Panc1 (cell line): ENCODE data around the gene ATXN1. TPM values are rescaled to one million over a fixed set of nuclear protein-coding genes. Genes with fewer than 3 reads are reported as not detected.

Experiments
- ATAC-seq: fragments of 200-7000 bp; cut with Tn5 transposase; 2 replicates; pipeline ENCODE4 v1.9.1; 2020; ENCODE audit warnings: mild to moderate bottlenecking, moderate library complexity
- BruUV-seq: library from RNA; stranded (reverse); fragments of 400-500 nt; replicated peaks from 2 replicates; lab custom pipeline; 2021; lab: Mats Ljungman, UMichigan
- CTCF ChIA-PET: fragments of 300-600 bp; sonication (Branson Sonifier 250); formaldehyde crosslinking; loops from one replicate; lab custom pipeline; 2022; ENCODE audit warnings: antibody characterized with exemption; lab: Charles Lee
- POLR2A ChIA-PET: fragments of 300-600 bp; sonication (Branson Sonifier 250); formaldehyde crosslinking; loops from one replicate; lab custom pipeline; 2022; ENCODE audit warnings: antibody characterized with exemption; lab: Charles Lee
- DNase-seq: peaks from one replicate; pipeline ENCODE4 v3.0.0-alpha.2; 2010; ENCODE audit warnings: low read depth, low spot score
- H3K27ac ChIP-seq: 2 replicates; pipeline ENCODE4 v1.5.1; 2011; ENCODE audit warnings: mild to moderate bottlenecking, low read length, inconsistent platforms
- H3K27me3 ChIP-seq: fragments of 200-500 bp; sonication (Bioruptor generic); 2 replicates; pipeline ENCODE4 v1.6.0; 2014; ENCODE audit warnings: low read length, inconsistent platforms; ENCODE audit not compliant: control insufficient read depth, insufficient read depth
- H3K36me3 ChIP-seq: fragments of 200-500 bp; sonication (Bioruptor generic); 2 replicates; pipeline ENCODE4 v1.5.1; 2014; ENCODE audit warnings: inconsistent platforms, mild to moderate bottlenecking, low read length, moderate library complexity; ENCODE audit not compliant: control insufficient read depth, insufficient read depth
- H3K4me1 ChIP-seq: 2 replicates; pipeline ENCODE4 v1.5.1; 2011; ENCODE audit warnings: inconsistent platforms, mild to moderate bottlenecking, low read length, moderate library complexity; ENCODE audit not compliant: control insufficient read depth, insufficient read depth
- H3K4me3 ChIP-seq, 2 experiments: 2 replicates each; pipeline ENCODE4 v1.5.1; 2011 to 2012; ENCODE audit warnings: low read depth in 2 of 2, low read length in 2 of 2, mild to moderate bottlenecking in 2 of 2, inconsistent platforms in 1 of 2, moderate library complexity in 1 of 2
- H3K9me3 ChIP-seq: fragments of 200-500 bp; sonication (Bioruptor generic); 2 replicates; pipeline ENCODE4 v1.5.1; 2014; ENCODE audit warnings: low read depth, mild to moderate bottlenecking, inconsistent platforms, low read length, moderate library complexity; ENCODE audit not compliant: control insufficient read depth, insufficient read depth
- POLR2AphosphoS5 ChIP-seq: IDR thresholded peaks from 2 replicates; pipeline ENCODE4 v1.6.1; 2012; ENCODE audit warnings: mild to moderate bottlenecking, low read depth, low read length, moderate library complexity
- SIN3A ChIP-seq: IDR thresholded peaks from 2 replicates; pipeline ENCODE4 v1.6.1; 2012; ENCODE audit warnings: low read depth, mild to moderate bottlenecking, low read length, moderate library complexity, borderline replicate concordance; ENCODE audit not compliant: insufficient read depth
- TCF7L2 ChIP-seq: IDR thresholded peaks from 2 replicates; pipeline ENCODE4 v1.6.1; 2011; ENCODE audit warnings: mild to moderate bottlenecking, low read depth, low read length, inconsistent platforms
- in situ Hi-C: cut with HindIII; loops from 2 replicates; pipeline ENCODE4 v1.10.0; 2016; ENCODE audit warnings: low sequenced_read_pairs, low pct_unique_long_range_greater_than_20kb
- intact Hi-C: fragments of 100-400 bp; cut with micrococcal nuclease; formaldehyde crosslinking; loops from one replicate; pipeline ENCODE4 v1.10.0; 2022; ENCODE audit not compliant: unreplicated experiment
- total RNA-seq: library from RNA; stranded (reverse); gene quantifications from one replicate; pipeline ENCODE4 v1.2.1, GENCODE V29; 2021; ENCODE audit not compliant: unreplicated experiment
- TF ChIP-seq, protein P1 (sequence below), 2 experiments: IDR thresholded peaks; 2 replicates each; pipeline ENCODE4 v1.6.1; 2011 to 2012; ENCODE audit warnings: low read depth in 2 of 2, control low read depth in 1 of 2, low read length in 1 of 2, mild to moderate bottlenecking in 1 of 2, moderate library complexity in 1 of 2; ENCODE audit not compliant: insufficient read depth in 1 of 2
- TF ChIP-seq, protein P2 (sequence below): fragments of 450-650 bp; IDR thresholded peaks from 2 replicates; pipeline ENCODE4 v1.5.1; 2017; ENCODE audit warnings: mild to moderate bottlenecking

The ATXN1 gene
- total RNA-seq, 1 experiment from 2014 or later, result 67.1 TPM

DNA sequence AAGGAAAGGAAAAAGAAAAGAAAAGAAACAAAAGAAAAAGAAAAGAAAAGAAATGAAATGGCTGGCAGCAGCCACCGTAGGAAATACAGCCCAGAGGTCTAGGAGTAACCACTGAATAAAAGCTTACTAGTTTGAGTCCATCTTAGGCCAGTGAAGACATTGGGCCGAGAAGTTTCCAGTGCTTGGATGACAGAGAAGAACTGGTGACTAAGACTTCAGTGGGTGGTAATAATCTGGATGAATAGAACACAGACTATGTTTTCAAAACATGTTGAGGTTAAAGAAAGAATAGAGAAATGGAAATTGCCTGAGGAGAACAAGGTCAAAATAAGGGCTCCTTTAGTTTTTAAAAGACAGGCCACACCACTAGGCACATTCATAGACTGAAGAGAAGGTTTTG, 198.8 kb downstream of the ATXN1 start:
- H3K27me3 ChIP-seq, result no peaks in the 10 kb centered on the region
- no peak overlapping the region for H3K4me3 ChIP-seq
- peaks cover 4% of the 10 kb centered on the region; the same call in 1 of the 2 replicates for H3K4me1 ChIP-seq
- no TSS peak for BruUV-seq
- DNase-seq (no peak), ATAC-seq (no peak)
- H3K9me3 ChIP-seq, result no peaks in the 10 kb centered on the region
- no peaks in the 10 kb centered on the region for H3K36me3 ChIP-seq
- in situ Hi-C loops, result no loop called here
- ChIA-PET CTCF (no interaction called here), POLR2A (no interaction called here)
- no peak overlapping the region for H3K27ac ChIP-seq
- intact Hi-C loops, result no loop called here
- TF ChIP-seq, protein P1, sequence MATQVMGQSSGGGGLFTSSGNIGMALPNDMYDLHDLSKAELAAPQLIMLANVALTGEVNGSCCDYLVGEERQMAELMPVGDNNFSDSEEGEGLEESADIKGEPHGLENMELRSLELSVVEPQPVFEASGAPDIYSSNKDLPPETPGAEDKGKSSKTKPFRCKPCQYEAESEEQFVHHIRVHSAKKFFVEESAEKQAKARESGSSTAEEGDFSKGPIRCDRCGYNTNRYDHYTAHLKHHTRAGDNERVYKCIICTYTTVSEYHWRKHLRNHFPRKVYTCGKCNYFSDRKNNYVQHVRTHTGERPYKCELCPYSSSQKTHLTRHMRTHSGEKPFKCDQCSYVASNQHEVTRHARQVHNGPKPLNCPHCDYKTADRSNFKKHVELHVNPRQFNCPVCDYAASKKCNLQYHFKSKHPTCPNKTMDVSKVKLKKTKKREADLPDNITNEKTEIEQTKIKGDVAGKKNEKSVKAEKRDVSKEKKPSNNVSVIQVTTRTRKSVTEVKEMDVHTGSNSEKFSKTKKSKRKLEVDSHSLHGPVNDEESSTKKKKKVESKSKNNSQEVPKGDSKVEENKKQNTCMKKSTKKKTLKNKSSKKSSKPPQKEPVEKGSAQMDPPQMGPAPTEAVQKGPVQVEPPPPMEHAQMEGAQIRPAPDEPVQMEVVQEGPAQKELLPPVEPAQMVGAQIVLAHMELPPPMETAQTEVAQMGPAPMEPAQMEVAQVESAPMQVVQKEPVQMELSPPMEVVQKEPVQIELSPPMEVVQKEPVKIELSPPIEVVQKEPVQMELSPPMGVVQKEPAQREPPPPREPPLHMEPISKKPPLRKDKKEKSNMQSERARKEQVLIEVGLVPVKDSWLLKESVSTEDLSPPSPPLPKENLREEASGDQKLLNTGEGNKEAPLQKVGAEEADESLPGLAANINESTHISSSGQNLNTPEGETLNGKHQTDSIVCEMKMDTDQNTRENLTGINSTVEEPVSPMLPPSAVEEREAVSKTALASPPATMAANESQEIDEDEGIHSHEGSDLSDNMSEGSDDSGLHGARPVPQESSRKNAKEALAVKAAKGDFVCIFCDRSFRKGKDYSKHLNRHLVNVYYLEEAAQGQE (IDR thresholded peaks at IDR 0.05; ENCODE audit: insufficient read depth in 1 of 2, low read depth in 2 of 2, low read length in 1 of 2), result no peak
- TF ChIP-seq TCF7L2, result no peak
- TF ChIP-seq POLR2AphosphoS5, result no peak
- no peak for TF ChIP-seq SIN3A
- TF ChIP-seq, protein P2, sequence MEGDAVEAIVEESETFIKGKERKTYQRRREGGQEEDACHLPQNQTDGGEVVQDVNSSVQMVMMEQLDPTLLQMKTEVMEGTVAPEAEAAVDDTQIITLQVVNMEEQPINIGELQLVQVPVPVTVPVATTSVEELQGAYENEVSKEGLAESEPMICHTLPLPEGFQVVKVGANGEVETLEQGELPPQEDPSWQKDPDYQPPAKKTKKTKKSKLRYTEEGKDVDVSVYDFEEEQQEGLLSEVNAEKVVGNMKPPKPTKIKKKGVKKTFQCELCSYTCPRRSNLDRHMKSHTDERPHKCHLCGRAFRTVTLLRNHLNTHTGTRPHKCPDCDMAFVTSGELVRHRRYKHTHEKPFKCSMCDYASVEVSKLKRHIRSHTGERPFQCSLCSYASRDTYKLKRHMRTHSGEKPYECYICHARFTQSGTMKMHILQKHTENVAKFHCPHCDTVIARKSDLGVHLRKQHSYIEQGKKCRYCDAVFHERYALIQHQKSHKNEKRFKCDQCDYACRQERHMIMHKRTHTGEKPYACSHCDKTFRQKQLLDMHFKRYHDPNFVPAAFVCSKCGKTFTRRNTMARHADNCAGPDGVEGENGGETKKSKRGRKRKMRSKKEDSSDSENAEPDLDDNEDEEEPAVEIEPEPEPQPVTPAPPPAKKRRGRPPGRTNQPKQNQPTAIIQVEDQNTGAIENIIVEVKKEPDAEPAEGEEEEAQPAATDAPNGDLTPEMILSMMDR, result no peak

DNA sequence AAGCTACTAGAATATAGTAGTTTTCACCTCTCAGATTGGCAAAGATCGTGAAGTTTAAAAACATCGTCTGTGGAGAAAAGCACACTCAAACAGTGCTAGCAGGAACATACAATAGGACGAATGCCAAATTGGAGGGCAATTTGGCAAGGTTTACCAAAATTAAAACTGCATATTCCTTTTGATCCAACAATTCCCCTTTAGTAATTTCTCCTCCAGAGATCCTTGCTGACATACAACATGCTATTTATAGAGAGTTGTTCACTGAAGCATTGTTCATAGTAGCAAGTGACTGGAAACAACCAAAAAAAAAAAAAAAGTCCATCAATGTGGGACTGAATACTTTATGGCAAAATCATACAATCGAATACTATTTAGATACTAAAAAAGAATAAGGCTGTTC, 202.2 kb downstream of the ATXN1 start:
- ChIA-PET POLR2A (interaction anchor here (0.6 kb wide), 1 partner anchor 31 kb away, joined by 4 read pairs; no protein-coding TSS in a partner anchor), CTCF (no interaction called here)
- no peaks in the 10 kb centered on the region for H3K36me3 ChIP-seq
- DNase-seq (no peak), ATAC-seq (no peak)
- H3K27ac ChIP-seq, result no peak overlapping the region
- no peaks in the 10 kb centered on the region for H3K9me3 ChIP-seq
- H3K4me3 ChIP-seq, result no peak overlapping the region
- no peaks in the 10 kb centered on the region for H3K27me3 ChIP-seq
- no TSS peak for BruUV-seq
- TF ChIP-seq, protein P1 (IDR thresholded peaks at IDR 0.05; ENCODE audit: insufficient read depth in 1 of 2, low read depth in 2 of 2, low read length in 1 of 2), result no peak
- TF ChIP-seq, protein P2, result no peak
- no peak for TF ChIP-seq POLR2AphosphoS5
- no peak for TF ChIP-seq TCF7L2
- TF ChIP-seq SIN3A, result no peak
- no peaks in the 10 kb centered on the region for H3K4me1 ChIP-seq
- intact Hi-C loops (no loop called here), in situ Hi-C loops (no loop called here)
